GM18873 (cell line): ENCODE measurements around the gene SMTN.
"Not testable (repeated sequence)": the region's sequence is repeated elsewhere in the genome, so short reads cannot be mapped to it uniquely, and the experiment has no call there.

ENCODE experiments used
- ATAC-seq: cut with Tn5 transposase; IDR thresholded peaks from one replicate; pipeline ENCODE4 v1.9.1; 2021; ENCODE audit warnings: mild to moderate bottlenecking, moderate library complexity, moderate number of reproducible peaks; ENCODE audit not compliant: unreplicated experiment, low FRiP score

The SMTN gene

GRCh38 chr22:31069691-31070314 lies 11.3 kb upstream of the SMTN start:
- not testable (repeated sequence) for ATAC-seq

GRCh38 chr22:31073125-31073524 lies 8.0 kb upstream of the SMTN start:
- ATAC-seq = not testable (repeated sequence)

- not testable (repeated sequence) for ATAC-seq
Observed at GRCh38 chr22:31073545-31074145, 7.5 kb upstream of the SMTN start.

GRCh38 chr22:31075961-31076360 lies 5.2 kb upstream of the SMTN start:
- no peak for ATAC-seq

- ATAC-seq = no peak
Observed at GRCh38 chr22:31077681-31078080, 3.4 kb upstream of the SMTN start.

- not testable (repeated sequence) for ATAC-seq
Observed at GRCh38 chr22:31078389-31078788, 2.7 kb upstream of the SMTN start.

GRCh38 chr22:31079095-31079642 lies 1.9 kb upstream of the SMTN start:
- no peak for ATAC-seq

- no peak for ATAC-seq
Observed at GRCh38 chr22:31080164-31080847, 812 bp upstream of the SMTN start.

- ATAC-seq = no peak
Observed at GRCh38 chr22:31081963-31082605, 966 bp downstream of the SMTN start.

- ATAC-seq = no peak
Observed at GRCh38 chr22:31082606-31083376, 1.7 kb downstream of the SMTN start.

- ATAC-seq = no peak
Observed at GRCh38 chr22:31083377-31083768, 2.3 kb downstream of the SMTN start.

- ATAC-seq = no peak
Observed at GRCh38 chr22:31083923-31084810, 3.0 kb downstream of the SMTN start.

GRCh38 chr22:31084811-31085492 lies 3.8 kb downstream of the SMTN start:
- ATAC-seq = peak; percentile 28

GRCh38 chr22:31085493-31085824 lies 4.3 kb downstream of the SMTN start:
- no peak for ATAC-seq

GRCh38 chr22:31085928-31086327 lies 4.8 kb downstream of the SMTN start:
- ATAC-seq = no peak

GRCh38 chr22:31086703-31087330 lies 5.7 kb downstream of the SMTN start:
- no peak for ATAC-seq

GRCh38 chr22:31087744-31088215 lies 6.7 kb downstream of the SMTN start:
- ATAC-seq = no peak

- ATAC-seq = no peak
Observed at GRCh38 chr22:31088233-31088986, 7.3 kb downstream of the SMTN start.
